ENCODE measurements around the gene DENND1A. TPM values are rescaled to one million over a fixed set of nuclear protein-coding genes. Genes with fewer than 3 reads are reported as not detected.

DENND1A gene
- total RNA-seq, 2 donors from 2014 or later = 17.8 to 36.6 TPM

DNA sequence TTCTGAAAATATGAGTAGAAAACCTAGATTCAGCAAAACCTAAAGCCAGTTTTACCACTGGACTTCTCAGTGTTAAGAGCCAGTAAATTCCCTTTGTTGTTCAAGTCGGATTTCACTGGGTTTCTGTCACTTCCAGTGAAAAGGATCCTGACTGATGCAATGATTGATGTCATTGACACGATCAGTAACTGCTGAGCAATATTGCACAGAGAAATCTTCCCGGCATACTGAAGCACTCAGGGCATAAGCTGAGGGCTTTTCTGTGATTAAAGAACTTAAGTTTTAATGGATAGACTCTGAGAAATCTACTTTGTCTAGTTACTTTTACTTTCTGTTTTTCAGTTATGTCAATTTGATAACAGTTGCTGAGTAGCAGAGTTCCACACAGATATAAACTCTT lies 61.9 kb downstream of the DENND1A start:
- Histone ChIP-seq H3K4me1 (ENCODE audit: control insufficient read depth in 1 of 2, low read depth in 2 of 2) (peaks cover 16 to 17% of the 10 kb centered on the region in 2 donors), H3K36me3 (no peaks in the 10 kb centered on the region), H3K27me3 (replicated peaks; ENCODE audit: insufficient read depth) (no peaks in the 10 kb centered on the region), H3K4me3 (peak overlapping the region; percentile 8), H3K27ac (peak overlapping the region in 1 of 2 donors; percentile 46), H3K9me3 (no peaks in the 10 kb centered on the region)
- ATAC-seq (ENCODE audit: insufficient number of reproducible peaks, low FRiP score, low read depth) (no peak), DNase-seq (ENCODE audit: low spot score) (no peak)
- TF ChIP-seq, protein P1, sequence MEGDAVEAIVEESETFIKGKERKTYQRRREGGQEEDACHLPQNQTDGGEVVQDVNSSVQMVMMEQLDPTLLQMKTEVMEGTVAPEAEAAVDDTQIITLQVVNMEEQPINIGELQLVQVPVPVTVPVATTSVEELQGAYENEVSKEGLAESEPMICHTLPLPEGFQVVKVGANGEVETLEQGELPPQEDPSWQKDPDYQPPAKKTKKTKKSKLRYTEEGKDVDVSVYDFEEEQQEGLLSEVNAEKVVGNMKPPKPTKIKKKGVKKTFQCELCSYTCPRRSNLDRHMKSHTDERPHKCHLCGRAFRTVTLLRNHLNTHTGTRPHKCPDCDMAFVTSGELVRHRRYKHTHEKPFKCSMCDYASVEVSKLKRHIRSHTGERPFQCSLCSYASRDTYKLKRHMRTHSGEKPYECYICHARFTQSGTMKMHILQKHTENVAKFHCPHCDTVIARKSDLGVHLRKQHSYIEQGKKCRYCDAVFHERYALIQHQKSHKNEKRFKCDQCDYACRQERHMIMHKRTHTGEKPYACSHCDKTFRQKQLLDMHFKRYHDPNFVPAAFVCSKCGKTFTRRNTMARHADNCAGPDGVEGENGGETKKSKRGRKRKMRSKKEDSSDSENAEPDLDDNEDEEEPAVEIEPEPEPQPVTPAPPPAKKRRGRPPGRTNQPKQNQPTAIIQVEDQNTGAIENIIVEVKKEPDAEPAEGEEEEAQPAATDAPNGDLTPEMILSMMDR (IDR thresholded peaks at IDR 0.05) = no peak

DNA sequence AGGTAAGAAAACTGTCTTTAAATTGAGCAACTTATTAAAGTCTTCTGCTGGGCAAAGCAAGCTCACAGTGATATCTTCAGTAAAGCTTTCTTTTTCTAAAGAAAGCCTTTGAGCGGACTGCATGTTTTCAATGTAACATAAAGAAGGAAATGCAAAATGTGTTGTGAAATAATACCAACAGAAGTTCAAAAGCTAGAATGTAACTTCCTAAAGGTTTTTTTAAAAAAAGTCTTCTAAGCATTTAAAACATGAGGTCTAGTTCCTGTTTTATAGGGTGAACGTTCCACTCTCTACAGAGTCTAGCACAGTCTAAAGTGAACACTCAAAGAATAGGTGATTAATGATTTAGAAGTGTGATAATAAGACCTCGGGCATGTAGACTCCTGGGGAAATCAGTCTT lies 62.9 kb downstream of the DENND1A start:
- ATAC-seq (ENCODE audit: insufficient number of reproducible peaks, low FRiP score, low read depth) = no peak

DNA sequence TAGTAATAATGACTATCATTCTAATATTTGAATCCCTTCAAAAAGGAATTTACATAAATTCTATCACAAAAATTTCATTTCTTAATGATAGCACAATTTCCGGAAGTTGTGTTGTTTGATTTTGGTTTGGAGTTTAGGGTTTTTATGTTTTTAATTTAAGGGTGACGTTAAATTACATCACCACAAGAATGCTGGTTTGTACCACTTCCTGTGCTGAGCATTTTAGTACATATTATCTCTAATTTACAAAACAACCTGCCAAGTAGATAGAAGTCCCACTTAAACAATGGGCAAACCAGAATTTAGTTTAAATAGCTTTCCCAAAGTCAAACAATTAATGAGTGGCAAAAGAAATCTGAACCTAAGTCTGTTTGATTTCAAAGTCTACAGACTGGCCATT lies 63.4 kb downstream of the DENND1A start:
- TF ChIP-seq, protein P1 (IDR thresholded peaks at IDR 0.05) = no peak
- peaks cover 16 to 18% of the 10 kb centered on the region in 2 donors for H3K4me1 ChIP-seq (ENCODE audit: control insufficient read depth in 1 of 2, low read depth in 2 of 2)
- no peak overlapping the region for H3K27ac ChIP-seq
- no peaks in the 10 kb centered on the region for H3K27me3 ChIP-seq (replicated peaks; ENCODE audit: insufficient read depth)
- DNase-seq (ENCODE audit: low spot score) (no peak), ATAC-seq (ENCODE audit: insufficient number of reproducible peaks, low FRiP score, low read depth) (no peak)
- H3K9me3 ChIP-seq = no peaks in the 10 kb centered on the region
- H3K4me3 ChIP-seq = no peak overlapping the region
- H3K36me3 ChIP-seq = no peaks in the 10 kb centered on the region

More for the DNA sequence above, 62.9 kb downstream of the DENND1A start:
- TF ChIP-seq, protein P1 (IDR thresholded peaks at IDR 0.05) = no peak
- Histone ChIP-seq H3K27ac (peak overlapping the region in 1 of 2 donors; percentile 46), H3K27me3 (replicated peaks; ENCODE audit: insufficient read depth) (no peaks in the 10 kb centered on the region), H3K4me1 (ENCODE audit: control insufficient read depth in 1 of 2, low read depth in 2 of 2) (peaks cover 16 to 18% of the 10 kb centered on the region in 2 donors), H3K9me3 (no peaks in the 10 kb centered on the region), H3K36me3 (no peaks in the 10 kb centered on the region), H3K4me3 (no peak overlapping the region)
- no peak for DNase-seq (ENCODE audit: low spot score)

DNA sequence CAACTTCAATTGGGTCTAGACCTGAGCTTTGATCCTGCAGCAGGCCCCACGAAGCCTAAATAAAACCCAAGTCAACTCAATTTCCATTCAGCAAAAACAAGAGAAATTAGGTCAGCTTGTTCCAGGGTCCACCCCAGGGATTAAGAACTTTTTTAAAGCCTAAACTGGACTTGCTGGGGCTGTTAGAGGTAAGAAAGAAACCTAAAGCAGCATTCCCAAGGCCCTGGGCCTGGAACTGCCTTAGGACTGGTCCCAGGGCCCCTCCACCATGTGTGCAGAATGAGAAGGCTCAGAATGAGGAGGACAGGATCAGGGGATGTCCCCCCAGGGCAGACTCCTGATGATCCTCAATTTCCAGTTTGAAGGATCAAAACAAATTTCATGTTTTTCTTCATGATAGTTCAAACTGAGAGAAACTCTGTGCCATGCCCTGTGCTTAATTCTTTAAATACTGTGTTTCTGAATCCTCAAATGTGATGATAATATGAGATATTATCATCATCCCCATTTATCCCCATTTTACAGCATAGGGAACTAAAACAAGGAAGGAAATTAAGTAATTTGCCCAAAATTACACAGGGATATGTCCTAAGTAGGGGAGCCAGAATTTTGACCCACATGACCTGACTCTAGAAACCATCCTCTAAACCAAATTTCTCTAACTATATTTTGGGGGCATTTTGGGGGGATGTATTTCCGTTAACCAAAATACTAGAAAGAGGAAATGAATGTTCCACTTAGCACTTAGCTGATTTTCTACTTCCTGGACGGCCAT lies 64.5 kb downstream of the DENND1A start:
- Histone ChIP-seq H3K36me3 (no peaks in the 10 kb centered on the region), H3K4me1 (ENCODE audit: control insufficient read depth in 1 of 2, low read depth in 2 of 2) (peaks cover 18 to 19% of the 10 kb centered on the region in 2 donors), H3K9me3 (no peaks in the 10 kb centered on the region), H3K4me3 (no peak overlapping the region), H3K27ac (no peak overlapping the region), H3K27me3 (replicated peaks; ENCODE audit: insufficient read depth) (no peaks in the 10 kb centered on the region)
- DNase-seq (ENCODE audit: low spot score) = no peak
- TF ChIP-seq, protein P1 (IDR thresholded peaks at IDR 0.05) = no peak
- no peak for ATAC-seq (ENCODE audit: insufficient number of reproducible peaks, low FRiP score, low read depth)

DNA sequence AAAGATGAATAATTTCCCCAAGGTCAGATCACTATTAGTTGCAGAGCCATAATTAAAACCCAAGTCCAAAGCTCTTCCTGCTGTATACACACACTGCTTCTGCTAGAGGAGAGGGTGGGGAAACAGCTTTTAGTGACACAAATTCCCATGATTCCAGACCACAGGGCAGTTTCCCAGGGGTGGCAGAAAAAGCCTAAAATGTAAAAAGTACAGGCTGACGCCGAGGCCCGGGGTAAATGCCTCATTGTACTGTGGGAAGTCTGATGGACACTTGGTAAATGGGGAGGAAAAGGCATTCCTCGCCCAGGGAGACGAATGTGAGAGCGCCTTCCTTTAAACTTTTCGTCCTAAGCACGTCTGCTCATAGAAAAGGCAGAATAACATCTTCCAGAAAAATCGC lies 65.7 kb downstream of the DENND1A start:
- no peak overlapping the region for H3K27ac ChIP-seq
- H3K36me3 ChIP-seq = no peaks in the 10 kb centered on the region
- H3K27me3 ChIP-seq (replicated peaks; ENCODE audit: insufficient read depth) = no peaks in the 10 kb centered on the region
- H3K9me3 ChIP-seq = no peaks in the 10 kb centered on the region
- DNase-seq (ENCODE audit: low spot score) (no peak), ATAC-seq (ENCODE audit: insufficient number of reproducible peaks, low FRiP score, low read depth) (no peak)
- H3K4me3 ChIP-seq = no peak overlapping the region
- H3K4me1 ChIP-seq (ENCODE audit: control insufficient read depth in 1 of 2, low read depth in 2 of 2) = peaks cover 18 to 19% of the 10 kb centered on the region in 2 donors
- TF ChIP-seq, protein P1 (IDR thresholded peaks at IDR 0.05) = no peak

Data from thoracic aorta (tissue), 2 donors.